GM21447 (cell line): ENCODE data around the gene CALR3.
"Not testable (repeated sequence)": the region's sequence is repeated elsewhere in the genome, so short reads cannot be mapped to it uniquely, and the experiment has no call there.

Source experiments
- ATAC-seq: cut with Tn5 transposase; IDR thresholded peaks from one replicate; pipeline ENCODE4 v1.9.1; 2021; ENCODE audit not compliant: unreplicated experiment

The CALR3 gene

GRCh38 chr19:16524991-16525734 lies 29.2 kb upstream of the CALR3 start:
- no peak for ATAC-seq

- ATAC-seq = no peak
Measured at GRCh38 chr19:16522559-16523377, 26.8 kb upstream of the CALR3 start.

- no peak for ATAC-seq
Measured at GRCh38 chr19:16521715-16522289, 25.8 kb upstream of the CALR3 start.

GRCh38 chr19:16520986-16521624 lies 25.1 kb upstream of the CALR3 start:
- no peak for ATAC-seq

- no peak for ATAC-seq
Measured at GRCh38 chr19:16520074-16520973, 24.4 kb upstream of the CALR3 start.

GRCh38 chr19:16519230-16519687 lies 23.3 kb upstream of the CALR3 start:
- ATAC-seq = no peak

- ATAC-seq = no peak
Measured at GRCh38 chr19:16518483-16519229, 22.7 kb upstream of the CALR3 start.

GRCh38 chr19:16518061-16518460 lies 22.1 kb upstream of the CALR3 start:
- ATAC-seq = no peak

- no peak for ATAC-seq
Measured at GRCh38 chr19:16516923-16517610, 21.1 kb upstream of the CALR3 start.

- no peak for ATAC-seq
Measured at GRCh38 chr19:16516381-16516780, 20.4 kb upstream of the CALR3 start.

GRCh38 chr19:16514383-16515019 lies 18.5 kb upstream of the CALR3 start:
- no peak for ATAC-seq

GRCh38 chr19:16512611-16513010 lies 16.6 kb upstream of the CALR3 start:
- ATAC-seq = not testable (repeated sequence)

- no peak for ATAC-seq
Measured at GRCh38 chr19:16509141-16510061, 13.4 kb upstream of the CALR3 start.

- no peak for ATAC-seq
Measured at GRCh38 chr19:16508546-16508945, 12.6 kb upstream of the CALR3 start.

GRCh38 chr19:16506961-16507360 lies 11.0 kb upstream of the CALR3 start:
- ATAC-seq = no peak

GRCh38 chr19:16506161-16506560 lies 10.2 kb upstream of the CALR3 start:
- ATAC-seq = not testable (repeated sequence)

GRCh38 chr19:16504271-16504670 lies 8.3 kb upstream of the CALR3 start:
- ATAC-seq = no peak
